Esophagus squamous epithelium (tissue), 5 donors: ENCODE data around the gene FNDC3B. TPM values are rescaled to one million over a fixed set of nuclear protein-coding genes. Genes with fewer than 3 reads are reported as not detected.

Experiments
- DNase-seq: peaks from one replicate; lab custom pipeline; 2025; lab: John Stamatoyannopoulos, UW
- H3K27ac ChIP-seq, 4 donors: fragments of 200-600 bp; sonication (generic); one replicate each; pipeline ENCODE4 v1.5.1; 2016 to 2019; ENCODE audit warnings: mild to moderate bottlenecking in 1 of 4
- H3K27me3 ChIP-seq, 4 donors: fragments of 200-600 bp; sonication (generic); 1 replicate in 3 of 4; 2 replicates in 1 of 4; pipeline versions ENCODE4 v1.5.1 to v1.6.0; 2017 to 2021; ENCODE audit warnings: antibody characterized with exemption in 1 of 4
- H3K36me3 ChIP-seq, 3 donors: fragments of 200-600 bp; sonication (generic); one replicate each; pipeline ENCODE4 v1.5.1; 2016 to 2019
- H3K4me1 ChIP-seq, 3 donors: fragments of 200-600 bp; sonication (generic); one replicate each; pipeline ENCODE4 v1.5.1; 2017 to 2019
- H3K4me3 ChIP-seq, 4 donors: fragments of 200-600 bp; sonication (generic); 1 replicate in 3 of 4; 2 replicates in 1 of 4; pipeline ENCODE4 v1.5.1; 2016 to 2019; ENCODE audit warnings: mild to moderate bottlenecking in 2 of 4, moderate library complexity in 1 of 4
- H3K9me3 ChIP-seq, 3 donors: fragments of 200-600 bp; sonication (generic); one replicate each; pipeline ENCODE4 v1.5.1; 2016 to 2019
- POLR2A ChIP-seq, 4 donors: fragments of 450-650 bp; IDR thresholded peaks; one replicate each; pipeline ENCODE4 v1.6.1; 2017; ENCODE audit warnings: antibody characterized with exemption in 4 of 4, mild to moderate bottlenecking in 4 of 4, moderate library complexity in 3 of 4
- WGBS, 2 donors: methylation state at CpG; one replicate each; pipeline ENCODE4 v1.1.5; 2018; 5-methylcytosine and 5-hydroxymethylcytosine counted together
- intact Hi-C: fragments of 100-400 bp; cut with DNase I; formaldehyde crosslinking; loops from one replicate; pipeline ENCODE4 v1.15.0; 2022
- total RNA-seq, 4 donors: library from RNA; depleted of rRNA; stranded (reverse); fragments of >200 nt; gene quantifications; one replicate each; pipeline ENCODE4 v1.1.0, GENCODE V29; 2016
- TF ChIP-seq, protein P1 (sequence below), 6 experiments: fragments of 450-650 bp in 4 of 6; fragments of 200-600 bp in 2 of 6; sonication (generic) in 2 of 6; IDR thresholded peaks; one replicate each; pipeline ENCODE4 v1.5.1; 2016 to 2019; ENCODE audit warnings: antibody characterized with exemption in 6 of 6, mild to moderate bottlenecking in 4 of 6, moderate library complexity in 4 of 6
- donor health status: DM: yes; HTN: yes; CAD: no.

Gene FNDC3B
- total RNA-seq, 4 donors from 2014 or later: 7.7 to 44.3 (median 20.4) TPM

GRCh38 chr3:172223870-172224269 lies 184.5 kb downstream of the FNDC3B start:
- 78 to 87% methylated on average over 4 of the region's 4 CpGs for WGBS, 2 donors

DNA sequence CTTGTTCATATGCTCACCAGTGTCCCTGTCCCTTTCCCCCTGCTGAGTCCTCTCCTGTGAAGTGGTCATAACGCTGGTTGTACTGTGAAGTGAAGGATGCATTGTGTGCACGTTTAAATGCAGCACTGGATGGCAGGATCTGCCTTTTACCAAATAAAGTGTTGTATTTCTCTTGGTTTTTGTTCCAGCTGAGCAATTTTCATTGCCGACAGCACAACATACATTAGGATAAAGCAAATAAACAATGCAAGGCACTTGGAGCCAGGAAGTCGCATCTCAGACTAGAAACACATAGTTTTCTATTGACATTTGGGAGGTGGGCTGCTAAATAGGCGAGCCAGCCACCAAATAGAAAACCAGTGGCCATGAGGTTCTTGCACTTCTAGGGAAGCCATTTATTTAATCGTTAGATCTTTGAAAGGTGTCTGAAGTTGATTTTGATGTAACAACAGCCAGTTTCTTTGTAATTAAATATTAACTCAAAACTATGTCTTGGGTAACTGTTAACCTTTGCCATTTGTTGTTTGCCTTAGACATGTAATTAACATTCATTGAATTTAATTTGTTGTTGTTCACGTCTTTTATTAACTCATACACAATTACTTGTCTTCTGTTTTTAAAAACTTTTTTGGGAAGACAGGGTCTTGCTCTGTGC lies 185.3 kb downstream of the FNDC3B start:
- TF ChIP-seq, protein P1, sequence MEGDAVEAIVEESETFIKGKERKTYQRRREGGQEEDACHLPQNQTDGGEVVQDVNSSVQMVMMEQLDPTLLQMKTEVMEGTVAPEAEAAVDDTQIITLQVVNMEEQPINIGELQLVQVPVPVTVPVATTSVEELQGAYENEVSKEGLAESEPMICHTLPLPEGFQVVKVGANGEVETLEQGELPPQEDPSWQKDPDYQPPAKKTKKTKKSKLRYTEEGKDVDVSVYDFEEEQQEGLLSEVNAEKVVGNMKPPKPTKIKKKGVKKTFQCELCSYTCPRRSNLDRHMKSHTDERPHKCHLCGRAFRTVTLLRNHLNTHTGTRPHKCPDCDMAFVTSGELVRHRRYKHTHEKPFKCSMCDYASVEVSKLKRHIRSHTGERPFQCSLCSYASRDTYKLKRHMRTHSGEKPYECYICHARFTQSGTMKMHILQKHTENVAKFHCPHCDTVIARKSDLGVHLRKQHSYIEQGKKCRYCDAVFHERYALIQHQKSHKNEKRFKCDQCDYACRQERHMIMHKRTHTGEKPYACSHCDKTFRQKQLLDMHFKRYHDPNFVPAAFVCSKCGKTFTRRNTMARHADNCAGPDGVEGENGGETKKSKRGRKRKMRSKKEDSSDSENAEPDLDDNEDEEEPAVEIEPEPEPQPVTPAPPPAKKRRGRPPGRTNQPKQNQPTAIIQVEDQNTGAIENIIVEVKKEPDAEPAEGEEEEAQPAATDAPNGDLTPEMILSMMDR (IDR thresholded peaks at IDR 0.05): no peak
- TF ChIP-seq POLR2A (IDR thresholded peaks at IDR 0.05): no peak
- H3K36me3 ChIP-seq: peaks cover 0 to 13% (median 0%) of the 10 kb centered on the region in 3 donors
- H3K4me3 ChIP-seq: no peak overlapping the region
- no peak overlapping the region for H3K27ac ChIP-seq
- H3K9me3 ChIP-seq: no peaks in the 10 kb centered on the region
- H3K4me1 ChIP-seq: peaks cover 0 to 7% (median 0%) of the 10 kb centered on the region in 3 donors
- H3K27me3 ChIP-seq: no peaks in the 10 kb centered on the region
- no peak for DNase-seq
- WGBS, 2 donors: 83 to 88% methylated on average over 7 of the region's 7 CpGs
- intact Hi-C loops: no loop called here

More at GRCh38 chr3:172223870-172224269, 184.5 kb downstream of the FNDC3B start:
- Histone ChIP-seq H3K4me1 (peaks cover 0 to 12% (median 3%) of the 10 kb centered on the region in 3 donors), H3K4me3 (no peak overlapping the region), H3K27me3 (no peaks in the 10 kb centered on the region), H3K9me3 (no peaks in the 10 kb centered on the region), H3K27ac (no peak overlapping the region), H3K36me3 (peaks cover 0 to 13% (median 0%) of the 10 kb centered on the region in 3 donors)
- intact Hi-C loops: no loop called here
- DNase-seq: no peak
- TF ChIP-seq POLR2A (IDR thresholded peaks at IDR 0.05): no peak
- TF ChIP-seq, protein P1 (IDR thresholded peaks at IDR 0.05): no peak

DNA sequence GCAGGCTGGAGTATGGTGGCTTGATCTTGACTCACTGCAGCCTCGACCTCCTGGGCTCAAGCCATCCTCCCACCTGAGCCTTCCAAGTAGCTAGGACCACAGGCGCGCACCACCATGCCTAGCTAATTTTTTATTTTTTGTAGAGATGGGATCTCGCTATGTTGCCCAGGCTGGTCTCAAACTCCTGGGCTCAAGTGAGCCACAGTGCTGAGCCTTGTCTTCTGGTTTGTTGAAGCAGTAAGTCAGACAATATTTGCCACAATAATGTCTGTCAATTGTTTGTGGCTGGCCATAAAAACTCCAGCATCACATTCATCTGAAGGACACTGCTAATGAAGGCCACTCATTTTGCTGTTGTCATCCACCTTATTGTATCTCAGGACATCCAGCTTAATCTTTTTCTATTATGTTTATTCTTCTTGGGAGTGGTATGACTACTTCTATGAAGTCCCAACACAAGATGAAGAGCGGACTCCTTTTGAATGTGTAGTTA lies 185.9 kb downstream of the FNDC3B start:
- DNase-seq: no peak
- no peak for TF ChIP-seq POLR2A (IDR thresholded peaks at IDR 0.05)
- TF ChIP-seq, protein P1 (IDR thresholded peaks at IDR 0.05): no peak
- WGBS, 2 donors: 85 to 91% methylated on average over 5 of the region's 5 CpGs
- no peaks in the 10 kb centered on the region for H3K27me3 ChIP-seq
- intact Hi-C loops: no loop called here
- H3K4me3 ChIP-seq: no peak overlapping the region
- no peaks in the 10 kb centered on the region for H3K9me3 ChIP-seq
- peaks cover 0 to 13% (median 0%) of the 10 kb centered on the region in 3 donors for H3K36me3 ChIP-seq
- no peak overlapping the region for H3K27ac ChIP-seq
- H3K4me1 ChIP-seq: peaks cover 0 to 7% (median 0%) of the 10 kb centered on the region in 3 donors

GRCh38 chr3:172226831-172227230 lies 187.5 kb downstream of the FNDC3B start:
- Histone ChIP-seq H3K36me3 (peaks cover 0 to 13% (median 0%) of the 10 kb centered on the region in 3 donors), H3K4me3 (no peak overlapping the region), H3K27me3 (no peaks in the 10 kb centered on the region), H3K9me3 (no peaks in the 10 kb centered on the region), H3K27ac (no peak overlapping the region), H3K4me1 (no peaks in the 10 kb centered on the region)
- no peak for DNase-seq
- 94 to 97% methylated on average over 5 of the region's 5 CpGs for WGBS, 2 donors
- no peak for TF ChIP-seq POLR2A (IDR thresholded peaks at IDR 0.05)
- TF ChIP-seq, protein P1 (IDR thresholded peaks at IDR 0.05): no peak
- intact Hi-C loops: no loop called here

DNA sequence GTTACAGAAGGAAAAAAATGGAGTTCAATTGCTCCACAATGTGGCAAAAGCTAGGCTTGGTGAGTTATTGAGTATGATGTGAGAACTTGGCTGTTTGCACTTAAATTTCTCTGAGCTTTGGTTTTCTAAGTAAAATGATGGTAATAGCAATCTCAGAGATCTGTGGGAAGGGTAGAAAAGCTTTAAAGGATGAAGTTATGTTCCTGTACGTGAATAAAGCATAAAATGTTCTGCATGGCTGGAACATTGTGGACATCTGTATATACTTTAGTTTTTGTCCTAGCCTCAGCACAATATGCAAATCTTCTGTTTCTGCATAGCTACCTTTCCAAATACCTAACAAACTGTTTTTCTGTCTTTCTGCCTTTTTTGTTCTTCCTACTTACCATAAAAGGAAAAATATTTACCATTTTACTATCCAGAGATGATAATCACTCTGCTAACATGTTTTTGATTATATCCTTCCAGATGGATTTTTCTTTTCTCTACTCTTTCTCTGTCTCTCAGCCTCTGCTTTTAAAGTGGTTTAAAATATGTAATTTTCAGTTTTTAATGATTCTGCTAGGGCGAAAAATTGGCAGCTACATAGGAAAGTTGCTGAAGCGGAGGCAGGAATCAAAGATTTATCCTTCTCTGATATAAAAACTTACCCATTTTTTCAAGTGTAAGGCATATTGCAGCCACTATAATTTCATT lies 188.1 kb downstream of the FNDC3B start:
- Histone ChIP-seq H3K4me3 (no peak overlapping the region), H3K27ac (no peak overlapping the region), H3K4me1 (no peaks in the 10 kb centered on the region), H3K27me3 (no peaks in the 10 kb centered on the region), H3K9me3 (no peaks in the 10 kb centered on the region), H3K36me3 (peaks cover 0 to 13% (median 0%) of the 10 kb centered on the region in 3 donors)
- WGBS, 2 donors: 93 to 94% methylated on average over 3 of the region's 3 CpGs
- no peak for TF ChIP-seq POLR2A (IDR thresholded peaks at IDR 0.05)
- TF ChIP-seq, protein P1 (IDR thresholded peaks at IDR 0.05): no peak
- DNase-seq: no peak
- intact Hi-C loops: no loop called here
